Fibroblast of upper back skin (primary cell): ENCODE measurements around the gene NDUFA12.

ENCODE experiments used
- DNase-seq: peaks from one replicate; pipeline ENCODE4 v3.0.0-alpha.2; 2013

NDUFA12 gene

DNA sequence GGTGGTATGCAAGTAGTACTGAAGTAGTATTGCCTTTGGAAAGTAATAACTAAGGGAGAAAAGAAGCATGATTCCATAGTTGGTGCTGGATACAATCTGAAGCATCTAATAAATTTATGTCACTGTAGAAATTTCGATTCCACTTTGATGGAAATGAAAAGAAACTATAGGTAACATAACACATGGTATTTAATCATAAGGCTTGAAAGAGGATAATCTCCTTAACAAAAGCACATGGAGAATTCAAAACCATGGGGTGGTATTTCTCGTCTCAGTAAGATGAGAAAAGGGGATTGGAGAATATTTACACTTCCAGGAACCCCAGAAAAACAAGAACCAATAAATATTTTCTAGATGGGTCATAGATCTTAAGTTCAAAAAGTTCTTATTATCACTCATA lies 72.7 kb downstream of the NDUFA12 start:
- DNase-seq = no peak

DNA sequence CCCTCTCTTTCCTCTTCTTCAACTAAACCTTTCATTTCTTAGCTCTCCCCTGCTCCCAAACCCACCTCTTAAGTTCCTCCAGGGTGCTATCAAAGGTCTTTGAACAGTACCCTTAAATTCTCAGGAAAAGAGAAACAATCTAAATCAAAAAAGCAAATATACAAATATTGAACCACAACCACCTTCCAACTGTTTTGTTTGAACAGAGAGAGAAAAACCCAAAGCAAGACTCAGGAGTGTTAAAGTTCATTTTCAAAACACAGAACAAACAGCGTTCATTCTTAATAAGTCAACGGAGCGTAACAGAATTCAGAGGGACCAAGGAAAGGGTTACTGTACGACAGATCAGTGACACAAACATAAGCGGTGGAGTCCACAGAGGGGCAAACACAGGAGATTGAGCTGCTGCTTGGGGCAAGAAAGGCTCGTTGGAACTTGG lies 73.3 kb downstream of the NDUFA12 start:
- no peak for DNase-seq

- no peak for DNase-seq
Measured at GRCh38 chr12:94929780-94930179, 73.7 kb downstream of the NDUFA12 start.

DNA sequence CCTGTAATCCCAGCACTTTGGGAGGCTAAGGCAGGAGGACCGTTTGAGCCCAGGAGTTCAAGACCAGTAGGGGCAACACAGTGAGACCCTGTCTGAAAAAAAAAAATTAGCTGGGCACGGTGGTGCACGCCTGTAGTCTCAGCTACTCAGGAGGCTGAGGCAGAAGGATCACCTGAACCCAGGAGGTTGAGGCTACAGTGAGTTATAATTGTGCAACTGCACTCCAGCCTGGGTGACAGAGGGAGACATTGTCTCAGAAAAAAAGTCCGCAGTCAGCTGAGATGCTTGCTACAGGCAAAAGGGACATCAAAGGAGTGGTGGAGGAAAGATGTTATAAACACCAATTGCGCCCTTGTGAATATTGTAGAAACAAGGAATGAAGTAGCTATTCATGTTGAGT lies 77.8 kb downstream of the NDUFA12 start:
- no peak for DNase-seq

GRCh38 chr12:94925206-94925605 lies 78.3 kb downstream of the NDUFA12 start:
- DNase-seq = no peak

DNA sequence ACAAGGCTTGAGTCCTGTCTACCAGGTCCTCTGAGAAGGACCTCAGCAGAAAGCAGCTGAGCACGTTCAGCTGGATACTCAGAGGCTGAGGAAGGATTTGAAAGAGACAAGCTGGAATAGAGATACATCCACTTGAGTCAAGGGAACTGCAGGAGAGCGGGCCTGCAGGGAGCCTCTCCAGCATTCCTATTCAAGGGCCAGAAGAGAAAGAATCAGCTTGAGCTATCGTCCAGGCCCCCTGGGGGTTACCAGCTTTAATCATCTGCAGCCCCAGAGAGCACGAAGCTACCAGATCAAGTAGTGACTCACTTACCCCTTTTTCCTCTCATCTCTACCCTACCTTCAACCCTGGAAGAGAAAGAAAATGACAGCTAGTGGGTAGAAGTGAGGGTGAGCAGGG lies 80.9 kb downstream of the NDUFA12 start:
- peak; percentile 54 for DNase-seq
